Epithelial cell of proximal tubule (primary cell): Measurements from ENCODE around the gene RAPGEF4. TPM values are rescaled to one million over a fixed set of nuclear protein-coding genes. Genes with fewer than 3 reads are reported as not detected.

ENCODE experiments used
- DNase-seq: peaks from one replicate; pipeline ENCODE4 v3.0.0-alpha.2; 2011; ENCODE audit warnings: low read depth
- H3K4me3 ChIP-seq: 2 replicates; pipeline ENCODE4 v1.5.1; 2011; ENCODE audit warnings: low read depth, mild to moderate bottlenecking, low read length
- total RNA-seq: library from RNA; depleted of rRNA; stranded (reverse); fragments of >200 nt; gene quantifications from 2 replicates; pipeline ENCODE4 v1.2.3, GENCODE V29; 2015
- TF ChIP-seq, protein P1 (sequence below): conservative IDR thresholded peaks from 2 replicates; pipeline ENCODE4 v1.5.1; 2012; ENCODE audit warnings: low read depth, mild to moderate bottlenecking, low read length

The RAPGEF4 gene
- total RNA-seq, 1 donor from 2014 or later = 0.81 TPM

DNA sequence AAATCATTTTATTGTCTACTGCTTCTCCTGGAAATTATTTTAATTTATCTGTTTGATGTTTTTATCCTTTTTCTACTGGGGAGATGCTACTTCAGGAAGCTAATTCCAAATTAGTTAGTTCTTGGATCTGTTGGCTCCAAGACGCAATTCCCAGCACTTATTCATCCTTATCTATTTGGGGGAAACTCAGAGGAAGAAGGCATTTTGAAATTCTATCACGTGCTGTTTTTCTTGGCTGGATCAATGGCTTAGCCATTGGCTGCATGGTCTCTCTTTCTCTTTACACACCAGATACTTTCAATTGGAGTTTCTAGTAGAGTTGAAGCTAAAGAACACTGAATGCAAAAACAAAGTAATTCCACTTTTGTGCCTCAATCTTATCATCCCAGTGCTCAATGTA is 98.3 kb downstream of the RAPGEF4 start:
- TF ChIP-seq, protein P1, sequence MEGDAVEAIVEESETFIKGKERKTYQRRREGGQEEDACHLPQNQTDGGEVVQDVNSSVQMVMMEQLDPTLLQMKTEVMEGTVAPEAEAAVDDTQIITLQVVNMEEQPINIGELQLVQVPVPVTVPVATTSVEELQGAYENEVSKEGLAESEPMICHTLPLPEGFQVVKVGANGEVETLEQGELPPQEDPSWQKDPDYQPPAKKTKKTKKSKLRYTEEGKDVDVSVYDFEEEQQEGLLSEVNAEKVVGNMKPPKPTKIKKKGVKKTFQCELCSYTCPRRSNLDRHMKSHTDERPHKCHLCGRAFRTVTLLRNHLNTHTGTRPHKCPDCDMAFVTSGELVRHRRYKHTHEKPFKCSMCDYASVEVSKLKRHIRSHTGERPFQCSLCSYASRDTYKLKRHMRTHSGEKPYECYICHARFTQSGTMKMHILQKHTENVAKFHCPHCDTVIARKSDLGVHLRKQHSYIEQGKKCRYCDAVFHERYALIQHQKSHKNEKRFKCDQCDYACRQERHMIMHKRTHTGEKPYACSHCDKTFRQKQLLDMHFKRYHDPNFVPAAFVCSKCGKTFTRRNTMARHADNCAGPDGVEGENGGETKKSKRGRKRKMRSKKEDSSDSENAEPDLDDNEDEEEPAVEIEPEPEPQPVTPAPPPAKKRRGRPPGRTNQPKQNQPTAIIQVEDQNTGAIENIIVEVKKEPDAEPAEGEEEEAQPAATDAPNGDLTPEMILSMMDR = no peak
- no peak overlapping the region for H3K4me3 ChIP-seq
- DNase-seq = no peak

DNA sequence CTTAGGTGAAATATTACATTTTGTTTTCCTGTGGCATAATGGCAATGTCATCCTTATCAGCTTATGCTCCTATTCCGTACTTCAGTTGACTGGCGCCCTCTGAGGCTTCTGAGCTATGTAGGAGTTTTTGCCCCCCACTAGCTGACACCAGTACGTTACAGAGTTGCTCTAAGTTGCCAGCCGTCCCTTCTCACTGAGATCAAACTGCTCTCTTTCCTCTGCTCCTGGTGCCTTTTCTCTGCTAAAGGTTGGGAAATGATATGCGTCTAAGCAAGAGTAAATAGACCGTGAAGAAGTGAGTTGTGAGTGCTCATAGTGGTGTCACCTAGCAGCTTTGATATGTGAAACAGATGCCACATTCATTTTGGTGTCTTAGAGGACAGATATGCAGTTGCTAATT is 99.2 kb downstream of the RAPGEF4 start:
- TF ChIP-seq, protein P1 = no peak
- DNase-seq = peak; percentile 13
- H3K4me3 ChIP-seq = no peak overlapping the region

GRCh38 chr2:172836347-172836821 is 100.7 kb downstream of the RAPGEF4 start:
- TF ChIP-seq, protein P1 = no peak
- peak; percentile 60 for DNase-seq
- H3K4me3 ChIP-seq = no peak overlapping the region

- DNase-seq = no peak
- TF ChIP-seq, protein P1 = no peak
- no peak overlapping the region for H3K4me3 ChIP-seq
These were observed 101.2 kb downstream of the RAPGEF4 start for GRCh38 chr2:172836827-172837226.

GRCh38 chr2:172839446-172839845 is 103.8 kb downstream of the RAPGEF4 start:
- DNase-seq = no peak
- H3K4me3 ChIP-seq = no peak overlapping the region
- TF ChIP-seq, protein P1 = no peak

DNA sequence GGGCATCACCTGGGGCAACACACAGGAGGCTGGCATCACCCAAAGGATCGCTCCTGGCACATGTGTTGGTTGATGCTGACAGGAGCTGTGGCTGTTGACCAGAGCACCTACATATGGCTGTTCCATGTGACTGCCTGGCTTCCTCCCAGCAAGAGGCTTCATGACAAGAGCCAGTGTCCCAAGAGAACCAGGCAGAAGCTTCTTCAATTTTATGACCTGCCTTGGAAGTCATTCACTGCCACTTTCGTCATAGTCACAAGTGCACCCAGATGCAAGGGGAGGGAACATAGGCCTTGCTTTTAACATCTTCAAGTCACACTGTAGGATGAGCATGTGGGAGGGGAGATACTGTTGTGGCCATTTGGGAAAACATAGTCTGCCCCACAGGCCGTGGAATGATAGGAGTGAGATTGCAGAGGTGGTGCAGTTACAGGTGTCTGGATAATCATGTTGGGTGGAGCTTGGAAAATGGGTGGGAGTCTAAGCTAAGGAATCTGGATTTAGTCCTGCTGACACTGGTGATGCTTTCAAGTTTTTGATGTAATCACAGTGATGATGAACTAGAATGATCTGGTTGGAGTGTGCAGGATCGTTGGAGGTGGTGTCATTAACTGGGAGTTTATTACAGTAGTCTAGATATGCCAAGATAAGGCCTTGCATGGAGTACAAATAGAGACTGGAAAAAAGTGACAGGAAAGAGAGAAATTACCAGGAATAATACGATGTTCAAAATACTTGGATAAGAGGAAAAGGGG is 107.0 kb downstream of the RAPGEF4 start:
- DNase-seq = no peak
- TF ChIP-seq, protein P1 = no peak
- no peak overlapping the region for H3K4me3 ChIP-seq

DNA sequence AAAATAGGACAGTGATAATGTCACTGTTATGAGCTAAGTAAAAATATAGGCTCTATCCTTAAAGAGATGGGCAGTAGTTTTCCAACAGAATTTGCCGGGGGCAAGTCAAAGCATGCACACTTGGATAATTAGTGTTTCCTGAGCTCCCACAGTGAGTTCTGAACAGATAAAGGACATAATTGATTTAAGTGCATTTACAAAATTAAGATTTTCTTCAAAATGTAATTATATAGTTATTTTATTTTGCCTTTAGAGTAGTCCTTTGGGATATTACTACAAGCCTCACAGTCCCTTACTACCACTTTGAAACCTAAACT is 107.6 kb downstream of the RAPGEF4 start:
- TF ChIP-seq, protein P1 = no peak
- no peak overlapping the region for H3K4me3 ChIP-seq
- DNase-seq = no peak
